CD4-positive, alpha-beta T cell (primary cell): ENCODE data around the gene IFT25. TPM values are rescaled to one million over a fixed set of nuclear protein-coding genes. Genes with fewer than 3 reads are reported as not detected.

Source experiments
- ATAC-seq: fragments of 200-7000 bp; cut with Tn5 transposase; one replicate; pipeline ENCODE4 v1.10.0; 2022; ENCODE audit warnings: mild to moderate bottlenecking; ENCODE audit not compliant: poor library complexity
- CTCF ChIA-PET: fragments of 350-600 bp; sonication (Branson Sonifier 250); formaldehyde crosslinking; loops from one replicate; lab custom pipeline; 2021; ENCODE audit warnings: antibody characterized with exemption, inconsistent platforms; lab: Charles Lee
- POLR2A ChIA-PET: fragments of 350-600 bp; sonication (Branson Sonifier 250); formaldehyde crosslinking; loops from one replicate; lab custom pipeline; 2021; ENCODE audit warnings: antibody characterized with exemption, inconsistent platforms; lab: Charles Lee
- DNase-seq, 14 experiments: peaks; one replicate each; pipeline ENCODE4 v3.0.0-alpha.2; 2013 to 2020; ENCODE audit warnings: mixed read lengths in 2 of 14
- H3K27ac ChIP-seq, 2 donors: one replicate each; pipeline versions ENCODE4 v1.5.1 to v1.7.0; 2013; ENCODE audit warnings: low read length in 2 of 2, low read depth in 1 of 2, mild to moderate bottlenecking in 1 of 2
- H3K27me3 ChIP-seq, 2 experiments: 1 replicate in 1 of 2; 2 replicates in 1 of 2; pipeline versions ENCODE4 v1.6.1 to v1.7.0; 2013; ENCODE audit warnings: low read length in 2 of 2, control low read depth in 1 of 2, mild to moderate bottlenecking in 1 of 2, moderate library complexity in 1 of 2; ENCODE audit not compliant: insufficient read depth in 2 of 2, control insufficient read depth in 1 of 2
- H3K36me3 ChIP-seq: one replicate; pipeline ENCODE4 v1.6.1; 2013; ENCODE audit warnings: low read length, control low read depth; ENCODE audit not compliant: insufficient read depth
- H3K4me1 ChIP-seq: one replicate; pipeline ENCODE4 v1.6.1; 2013; ENCODE audit warnings: low read length, control low read depth; ENCODE audit not compliant: insufficient read depth
- H3K4me3 ChIP-seq: one replicate; pipeline ENCODE4 v1.5.1; 2013; ENCODE audit warnings: mild to moderate bottlenecking, low read length, moderate library complexity
- H3K9me3 ChIP-seq, 2 experiments: 1 replicate in 1 of 2; 2 replicates in 1 of 2; pipeline versions ENCODE4 v1.6.1 to v1.7.0; 2013; ENCODE audit warnings: low read length in 2 of 2, mild to moderate bottlenecking in 2 of 2, control low read depth in 1 of 2, moderate library complexity in 1 of 2; ENCODE audit not compliant: control insufficient read depth in 1 of 2, insufficient read depth in 1 of 2
- H3K27ac Mint-ChIP-seq: one replicate; pipeline ENCODE4 v1.8.0; 2020; ENCODE audit warnings: mixed read lengths
- H3K27me3 Mint-ChIP-seq: one replicate; pipeline ENCODE4 v1.8.0; 2021; ENCODE audit warnings: mixed read lengths
- H3K36me3 Mint-ChIP-seq: one replicate; pipeline ENCODE4 v1.8.0; 2021; ENCODE audit warnings: low read depth, mixed read lengths
- H3K4me1 Mint-ChIP-seq: one replicate; pipeline ENCODE4 v1.8.0; 2021; ENCODE audit warnings: low read depth, mixed read lengths
- H3K4me3 Mint-ChIP-seq: one replicate; pipeline ENCODE4 v1.8.0; 2020; ENCODE audit warnings: mild to moderate bottlenecking, mixed read lengths
- H3K9me3 Mint-ChIP-seq: one replicate; pipeline ENCODE4 v1.8.0; 2020; ENCODE audit warnings: mixed read lengths
- intact Hi-C, 2 experiments: fragments of 100-400 bp; cut with DNase I in 1 of 2; cut with micrococcal nuclease in 1 of 2; formaldehyde crosslinking; loops; one replicate each; pipeline versions ENCODE4 v1.15.1 to v1.9.0; 2023 to 2025; cut with DNase I, micrococcal nuclease
- total RNA-seq, 174 experiments: library from RNA in 2 of 174; stranded (reverse) in 2 of 174; gene quantifications; one replicate each; pipeline ENCODE4 v1.2.3 and lab custom pipeline; 2021 to 2026
- TF ChIP-seq, protein P1 (sequence below): fragments of 200-600 bp; IDR thresholded peaks from one replicate; pipeline ENCODE4 v1.8.0; 2022; ENCODE audit warnings: antibody characterized with exemption, mild to moderate bottlenecking

IFT25 gene
- total RNA-seq, 2 experiments from 2014 or later = 12.7 to 13.9 TPM

DNA sequence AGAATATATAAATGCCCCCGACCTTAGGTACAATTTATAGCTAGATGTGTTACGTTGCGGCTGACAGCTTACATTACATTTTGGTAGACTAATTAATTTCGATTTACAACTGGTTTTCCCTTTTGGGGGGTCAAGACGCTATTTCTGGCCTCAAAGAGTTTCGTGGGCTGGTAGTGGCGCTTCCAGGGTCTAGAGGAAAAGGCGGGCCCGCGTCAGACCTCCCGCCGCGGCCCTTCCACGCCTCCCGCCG is 391 bp downstream of the IFT25 start:
- Mint-ChIP-seq H3K4me1 (peaks cover 61% of the 10 kb centered on the region), H3K4me3 (peak overlapping the region; percentile 99), H3K36me3 (peaks cover 13% of the 10 kb centered on the region), H3K9me3 (no peaks in the 10 kb centered on the region), H3K27me3 (no peaks in the 10 kb centered on the region), H3K27ac (peak overlapping the region; percentile 91)
- CTCF ChIA-PET = interaction anchor here (0.6 to 2.6 kb wide), 6 partner anchors 14 to 544 kb away, joined by 3 to 19 read pairs (median 4); partner anchors contain the start of gene NDC1
- H3K4me3 ChIP-seq = peak overlapping the region; percentile 89
- H3K36me3 ChIP-seq = no peaks in the 10 kb centered on the region
- peak overlapping the region; percentile 55 to 80 for H3K27ac ChIP-seq
- no peak for ATAC-seq
- DNase-seq = no peak
- H3K4me1 ChIP-seq = peaks cover 28% of the 10 kb centered on the region
- TF ChIP-seq, protein P1, sequence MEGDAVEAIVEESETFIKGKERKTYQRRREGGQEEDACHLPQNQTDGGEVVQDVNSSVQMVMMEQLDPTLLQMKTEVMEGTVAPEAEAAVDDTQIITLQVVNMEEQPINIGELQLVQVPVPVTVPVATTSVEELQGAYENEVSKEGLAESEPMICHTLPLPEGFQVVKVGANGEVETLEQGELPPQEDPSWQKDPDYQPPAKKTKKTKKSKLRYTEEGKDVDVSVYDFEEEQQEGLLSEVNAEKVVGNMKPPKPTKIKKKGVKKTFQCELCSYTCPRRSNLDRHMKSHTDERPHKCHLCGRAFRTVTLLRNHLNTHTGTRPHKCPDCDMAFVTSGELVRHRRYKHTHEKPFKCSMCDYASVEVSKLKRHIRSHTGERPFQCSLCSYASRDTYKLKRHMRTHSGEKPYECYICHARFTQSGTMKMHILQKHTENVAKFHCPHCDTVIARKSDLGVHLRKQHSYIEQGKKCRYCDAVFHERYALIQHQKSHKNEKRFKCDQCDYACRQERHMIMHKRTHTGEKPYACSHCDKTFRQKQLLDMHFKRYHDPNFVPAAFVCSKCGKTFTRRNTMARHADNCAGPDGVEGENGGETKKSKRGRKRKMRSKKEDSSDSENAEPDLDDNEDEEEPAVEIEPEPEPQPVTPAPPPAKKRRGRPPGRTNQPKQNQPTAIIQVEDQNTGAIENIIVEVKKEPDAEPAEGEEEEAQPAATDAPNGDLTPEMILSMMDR = no peak
- no peaks in the 10 kb centered on the region for H3K27me3 ChIP-seq
- POLR2A ChIA-PET = interaction anchor here (0.6 to 2.9 kb wide), 21 partner anchors 9 to 1541 kb away, joined by 3 to 54 read pairs (median 5); partner anchors contain the start of genes DIO1, NDC1, ORC1 and PRPF38A
- intact Hi-C loops = loop anchor here (2.0 to 10.0 kb wide), 8 partner anchors 108 to 1890 kb away; partner anchors contain the start of genes BTF3L4 (in 1 of the 2), CC2D1B (in 1 of the 2), LRP8 (in 1 of the 2) and TCEANC2 (in 1 of the 2)
- H3K9me3 ChIP-seq = no peaks in the 10 kb centered on the region

- Histone ChIP-seq H3K27ac (peak overlapping the region; percentile 55 to 80), H3K9me3 (no peaks in the 10 kb centered on the region), H3K4me3 (peak overlapping the region; percentile 89), H3K36me3 (peaks cover 4% of the 10 kb centered on the region), H3K27me3 (no peaks in the 10 kb centered on the region), H3K4me1 (peaks cover 28% of the 10 kb centered on the region)
- peaks cover 10% of the 10 kb centered on the region for H3K36me3 Mint-ChIP-seq
- ATAC-seq (no peak), DNase-seq (peak in 1 of 14 experiments; percentile 21)
- peak overlapping the region; percentile 99 for H3K4me3 Mint-ChIP-seq
- peaks cover 61% of the 10 kb centered on the region for H3K4me1 Mint-ChIP-seq
- H3K9me3 Mint-ChIP-seq = no peaks in the 10 kb centered on the region
- ChIA-PET POLR2A (interaction anchor here (0.6 to 2.9 kb wide), 19 partner anchors 9 to 1540 kb away, joined by 3 to 54 read pairs (median 5); partner anchors contain the start of genes DIO1, NDC1, ORC1 and PRPF38A), CTCF (interaction anchor here (0.6 to 2.6 kb wide), 6 partner anchors 15 to 545 kb away, joined by 3 to 19 read pairs (median 4); no protein-coding TSS in a partner anchor)
- TF ChIP-seq, protein P1 = no peak
- H3K27me3 Mint-ChIP-seq = no peaks in the 10 kb centered on the region
- peak overlapping the region; percentile 91 for H3K27ac Mint-ChIP-seq
- intact Hi-C loops = loop anchor here (2.0 to 10.0 kb wide), 8 partner anchors 108 to 1890 kb away; partner anchors contain the start of genes BTF3L4 (in 1 of the 2), CC2D1B (in 1 of the 2), LRP8 (in 1 of the 2) and TCEANC2 (in 1 of the 2)
Observed at GRCh38 chr1:53944469-53945182, 873 bp downstream of the IFT25 start.

DNA sequence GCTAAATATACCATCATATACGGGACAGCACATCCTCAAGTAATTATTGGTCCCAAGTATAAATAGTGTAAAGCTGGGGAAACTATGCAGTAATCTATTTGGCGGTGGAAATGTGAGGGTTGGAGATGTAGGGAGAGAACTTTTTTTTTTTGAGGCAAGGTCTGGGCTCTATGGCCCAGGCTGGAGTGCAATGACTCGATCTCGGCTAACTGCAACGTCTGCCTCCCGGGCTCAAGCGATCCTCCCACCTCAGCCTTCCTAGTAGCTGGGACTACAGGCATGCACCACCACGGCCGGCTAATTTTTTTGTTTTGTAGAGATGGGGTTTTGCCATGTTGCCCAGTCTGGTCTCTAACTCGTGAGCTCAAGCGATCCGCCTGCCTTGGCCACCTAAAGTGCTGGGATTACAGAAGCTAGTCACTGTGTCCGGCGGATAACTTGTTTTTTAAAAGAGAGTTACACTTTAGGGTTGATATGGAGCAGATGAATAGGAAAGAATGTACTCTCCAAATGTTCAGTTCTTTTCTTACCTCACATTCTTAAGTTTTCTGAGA is 1.9 kb downstream of the IFT25 start:
- intact Hi-C loops = loop anchor here (2.0 to 10.0 kb wide), 4 partner anchors 109 to 1889 kb away; partner anchors contain the start of genes BTF3L4 (in 1 of the 2), CC2D1B (in 1 of the 2), TCEANC2 (in 1 of the 2) and TMEM59 (in 1 of the 2)
- CTCF ChIA-PET = interaction anchor here (0.6 to 2.6 kb wide), 2 partner anchors 16 to 93 kb away, joined by 3 to 19 read pairs; no protein-coding TSS in a partner anchor
- H3K9me3 ChIP-seq = no peaks in the 10 kb centered on the region
- no peaks in the 10 kb centered on the region for H3K27me3 ChIP-seq
- no peaks in the 10 kb centered on the region for H3K9me3 Mint-ChIP-seq
- no peak overlapping the region for H3K27ac ChIP-seq
- POLR2A ChIA-PET = no interaction called here
- TF ChIP-seq, protein P1 = no peak
- peaks cover 28% of the 10 kb centered on the region for H3K4me1 ChIP-seq
- H3K27ac Mint-ChIP-seq = peak overlapping the region; percentile 62
- H3K4me3 ChIP-seq = no peak overlapping the region
- peaks cover 9% of the 10 kb centered on the region for H3K36me3 ChIP-seq
- no peaks in the 10 kb centered on the region for H3K27me3 Mint-ChIP-seq
- DNase-seq = no peak
- H3K4me3 Mint-ChIP-seq = peak overlapping the region; percentile 83
- peaks cover 62% of the 10 kb centered on the region for H3K4me1 Mint-ChIP-seq
- no peak for ATAC-seq
- peaks cover 17% of the 10 kb centered on the region for H3K36me3 Mint-ChIP-seq
